Measurements from ENCODE around the gene PDE6C. TPM values are rescaled to one million over a fixed set of nuclear protein-coding genes. Genes with fewer than 3 reads are reported as not detected.

Gene PDE6C
- total and polyA plus RNA-seq, 2 donors (not counting 1 experiment from before 2014, with no cell fraction given): not detected

- no peaks in the 10 kb centered on the region for H3K27me3 ChIP-seq (ENCODE audit: control insufficient read depth, insufficient read depth, low read length)
- DNase-seq (ENCODE audit: low read depth in 2 of 2): no peak
- H2AFZ ChIP-seq (ENCODE audit: low read length): no peak overlapping the region
- no peaks in the 10 kb centered on the region for H4K20me1 ChIP-seq (ENCODE audit: control insufficient read depth, extremely low read depth, insufficient read depth, low read length)
- peaks cover 3% of the 10 kb centered on the region for H3K36me3 ChIP-seq (ENCODE audit: control insufficient read depth, insufficient read depth, low read length)
- no peaks in the 10 kb centered on the region for H3K79me2 ChIP-seq (ENCODE audit: control insufficient read depth, insufficient read depth, low read length)
- no peak overlapping the region for H3K4me3 ChIP-seq (replicated peaks in 1 of 4; ENCODE audit: control extremely low read depth in 1 of 4, insufficient read depth in 1 of 4, low read depth in 3 of 4, low read length in 4 of 4)
- no peaks in the 10 kb centered on the region for H3K4me1 ChIP-seq (ENCODE audit: control insufficient read depth, extremely low read depth, insufficient read depth, low read length)
- no peak overlapping the region for H3K4me2 ChIP-seq (ENCODE audit: extremely low read depth, insufficient read depth, low read length)
- no peaks in the 10 kb centered on the region for H3K9me3 ChIP-seq (ENCODE audit: control insufficient read depth, insufficient read depth, low read depth, low read length)
- TF ChIP-seq CTCF (conservative IDR thresholded peaks at IDR 0.05 in 1 of 2, IDR thresholded peaks at IDR 0.05 in 1 of 2; ENCODE audit: low read depth in 1 of 2, low read length in 2 of 2): no peak
- H3K27ac ChIP-seq (ENCODE audit: insufficient read depth, low read length): no peak overlapping the region
- no peak overlapping the region for H3K9ac ChIP-seq (ENCODE audit: insufficient read depth, low read length)
These were observed 61.5 kb downstream of the PDE6C start for GRCh38 chr10:93673791-93674190.

GRCh38 chr10:93678386-93678785 lies 66.0 kb downstream of the PDE6C start:
- Histone ChIP-seq H2AFZ (ENCODE audit: low read length) (no peak overlapping the region), H3K4me2 (ENCODE audit: extremely low read depth, insufficient read depth, low read length) (no peak overlapping the region), H3K9ac (ENCODE audit: insufficient read depth, low read length) (no peak overlapping the region), H3K27ac (ENCODE audit: insufficient read depth, low read length) (no peak overlapping the region), H3K4me1 (ENCODE audit: control insufficient read depth, extremely low read depth, insufficient read depth, low read length) (no peaks in the 10 kb centered on the region), H3K4me3 (replicated peaks in 1 of 4; ENCODE audit: control extremely low read depth in 1 of 4, insufficient read depth in 1 of 4, low read depth in 3 of 4, low read length in 4 of 4) (no peak overlapping the region), H3K9me3 (ENCODE audit: control insufficient read depth, insufficient read depth, low read depth, low read length) (no peaks in the 10 kb centered on the region), H4K20me1 (ENCODE audit: control insufficient read depth, extremely low read depth, insufficient read depth, low read length) (no peaks in the 10 kb centered on the region), H3K36me3 (ENCODE audit: control insufficient read depth, insufficient read depth, low read length) (no peaks in the 10 kb centered on the region), H3K79me2 (ENCODE audit: control insufficient read depth, insufficient read depth, low read length) (no peaks in the 10 kb centered on the region), H3K27me3 (ENCODE audit: control insufficient read depth, insufficient read depth, low read length) (no peaks in the 10 kb centered on the region)
- TF ChIP-seq CTCF (conservative IDR thresholded peaks at IDR 0.05 in 1 of 2, IDR thresholded peaks at IDR 0.05 in 1 of 2; ENCODE audit: low read depth in 1 of 2, low read length in 2 of 2) (no peak), EZH2 (IDR thresholded peaks at IDR 0.05; ENCODE audit: low read length, missing control alignments) (no peak)
- no peak for DNase-seq (ENCODE audit: low read depth in 2 of 2)

GRCh38 chr10:93678805-93679587 lies 66.7 kb downstream of the PDE6C start:
- H3K27me3 ChIP-seq (ENCODE audit: control insufficient read depth, insufficient read depth, low read length): no peaks in the 10 kb centered on the region
- H3K36me3 ChIP-seq (ENCODE audit: control insufficient read depth, insufficient read depth, low read length): no peaks in the 10 kb centered on the region
- no peaks in the 10 kb centered on the region for H3K9me3 ChIP-seq (ENCODE audit: control insufficient read depth, insufficient read depth, low read depth, low read length)
- no peak for DNase-seq (ENCODE audit: low read depth in 2 of 2)
- no peak overlapping the region for H3K9ac ChIP-seq (ENCODE audit: insufficient read depth, low read length)
- no peaks in the 10 kb centered on the region for H4K20me1 ChIP-seq (ENCODE audit: control insufficient read depth, extremely low read depth, insufficient read depth, low read length)
- TF ChIP-seq CTCF (conservative IDR thresholded peaks at IDR 0.05 in 1 of 2, IDR thresholded peaks at IDR 0.05 in 1 of 2; ENCODE audit: low read depth in 1 of 2, low read length in 2 of 2) (no peak), EZH2 (IDR thresholded peaks at IDR 0.05; ENCODE audit: low read length, missing control alignments) (no peak)
- H3K4me1 ChIP-seq (ENCODE audit: control insufficient read depth, extremely low read depth, insufficient read depth, low read length): no peaks in the 10 kb centered on the region
- H3K27ac ChIP-seq (ENCODE audit: insufficient read depth, low read length): no peak overlapping the region
- H3K4me3 ChIP-seq (replicated peaks in 1 of 4; ENCODE audit: control extremely low read depth in 1 of 4, insufficient read depth in 1 of 4, low read depth in 3 of 4, low read length in 4 of 4): no peak overlapping the region
- H2AFZ ChIP-seq (ENCODE audit: low read length): no peak overlapping the region
- no peak overlapping the region for H3K4me2 ChIP-seq (ENCODE audit: extremely low read depth, insufficient read depth, low read length)
- no peaks in the 10 kb centered on the region for H3K79me2 ChIP-seq (ENCODE audit: control insufficient read depth, insufficient read depth, low read length)
